GM12878 (cell line): ENCODE results near the gene PROSER3. TPM values are rescaled to one million over a fixed set of nuclear protein-coding genes. Genes with fewer than 3 reads are reported as not detected.

Experiments used
- ASH2L ChIP-seq: fragments of 300-600, 200-600 bp; sonication (generic); IDR thresholded peaks from 2 replicates; pipeline ENCODE4 v1.6.1; 2017; ENCODE audit warnings: low read depth, mild to moderate bottlenecking, borderline replicate concordance
- BACH1 ChIP-seq: fragments of 450-650 bp; IDR thresholded peaks from 2 replicates; pipeline ENCODE4 v1.6.1; 2017; ENCODE audit warnings: mild to moderate bottlenecking, borderline replicate concordance
- GATAD2B ChIP-seq: fragments of 450-650 bp; conservative IDR thresholded peaks from 2 replicates; pipeline ENCODE4 v1.6.1; 2017; ENCODE audit warnings: low read depth, mild to moderate bottlenecking, moderate library complexity
- HCFC1 ChIP-seq: fragments of 150-350 bp; IDR thresholded peaks from 2 replicates; pipeline ENCODE4 v1.6.1; 2014; ENCODE audit warnings: low read length
- HDAC2 ChIP-seq: fragments of 200-600 bp; sonication (generic); IDR thresholded peaks from 2 replicates; pipeline ENCODE4 v1.6.1; 2017
- IKZF2 ChIP-seq, 2 experiments: fragments of 450-650 bp; IDR thresholded peaks; 2 replicates each; pipeline ENCODE4 v1.6.1; 2017; ENCODE audit warnings: mild to moderate bottlenecking in 2 of 2, moderate library complexity in 2 of 2
- NR2C2 ChIP-seq: IDR thresholded peaks from 2 replicates; pipeline ENCODE4 v1.6.1; 2011; ENCODE audit warnings: borderline replicate concordance, low read depth; ENCODE audit not compliant: control insufficient read depth, insufficient read length
- RAD51 ChIP-seq: fragments of 450-650 bp; IDR thresholded peaks from 2 replicates; pipeline ENCODE4 v1.6.1; 2016; ENCODE audit warnings: moderate library complexity, mild to moderate bottlenecking, inconsistent platforms
- RBBP5 ChIP-seq: fragments of 200-600 bp; sonication (generic); conservative IDR thresholded peaks from 2 replicates; pipeline ENCODE4 v1.6.1; 2016
- SREBF2 ChIP-seq: IDR thresholded peaks from 2 replicates; pipeline ENCODE4 v1.6.1; 2012; ENCODE audit warnings: mild to moderate bottlenecking, low read length
- STAT1 ChIP-seq: fragments of 450-650 bp; conservative IDR thresholded peaks from 2 replicates; pipeline ENCODE4 v1.6.1; 2014; ENCODE audit warnings: antibody characterized with exemption, mild to moderate bottlenecking
- STAT3 ChIP-seq: IDR thresholded peaks from 2 replicates; pipeline ENCODE4 v1.6.1; 2011; ENCODE audit warnings: low read depth, low read length, improper control_type of control experiment
- WRNIP1 ChIP-seq: IDR thresholded peaks from 2 replicates; pipeline ENCODE4 v1.6.1; 2011; ENCODE audit warnings: low read depth, low read length, improper control_type of control experiment, borderline replicate concordance
- YBX1 ChIP-seq: fragments of 450-650 bp; IDR thresholded peaks from 2 replicates; pipeline ENCODE4 v1.6.1; 2016; ENCODE audit warnings: antibody characterized with exemption
- polyA plus RNA-seq, 11 experiments: library from polyadenylated mRNA; depleted of rRNA in 4 of 11; unstranded in 6 of 11; stranded (reverse) in 5 of 11; fragments of >200 nt; fragmentation: Nextera tagmentation in 4 of 11; fragmentation: Illumina TruSeq in 1 of 11; extraction: Ambion mirVana in 4 of 11; extraction: Trizol in 1 of 11; gene quantifications; 1 replicate in 1 of 11; 2 replicates in 10 of 11; pipeline versions ENCODE4 v1.2.1 to v1.2.3, GENCODE V29; 2011 to 2016; ENCODE audit warnings: inconsistent platforms in 2 of 11, missing spikeins in 2 of 11, low read depth in 1 of 11
- total RNA-seq, 4 experiments: library from RNA; depleted of rRNA in 3 of 4; stranded (reverse); fragments of >200 nt in 3 of 4; fragmentation: Illumina TruSeq in 1 of 4; extraction: Trizol in 1 of 4; gene quantifications; 2 replicates each; pipeline versions ENCODE4 v1.2.1 to v1.2.3, GENCODE V29; 2013 to 2021
- TF ChIP-seq, protein P1 (sequence below): IDR thresholded peaks from 2 replicates; pipeline ENCODE4 v1.6.1; 2011; ENCODE audit warnings: low read depth, low read length, improper control_type of control experiment, borderline replicate concordance
- TF ChIP-seq, protein P2 (sequence below): fragments of 450-650 bp; IDR thresholded peaks from 2 replicates; pipeline ENCODE4 v1.6.1; 2017; ENCODE audit warnings: low read depth, mild to moderate bottlenecking, moderate library complexity
- TF ChIP-seq, protein P3 (sequence below): fragments of 450-650 bp; IDR thresholded peaks from 2 replicates; pipeline ENCODE4 v1.6.1; 2014; ENCODE audit warnings: mild to moderate bottlenecking
- TF ChIP-seq, protein P4 (sequence below): fragments of 450-650 bp; IDR thresholded peaks from 2 replicates; pipeline ENCODE4 v1.6.1; 2016; ENCODE audit warnings: mild to moderate bottlenecking
- TF ChIP-seq, protein P5 (sequence below): fragments of 450-650 bp; IDR thresholded peaks from 2 replicates; pipeline ENCODE4 v1.6.1; 2017; ENCODE audit warnings: mild to moderate bottlenecking, low read depth, inconsistent platforms; ENCODE audit not compliant: poor library complexity, severe bottlenecking
- TF ChIP-seq, protein P6 (sequence below): IDR thresholded peaks from 2 replicates; pipeline ENCODE4 v1.6.1; 2012; ENCODE audit warnings: low read depth, low read length, improper control_type of control experiment

Gene PROSER3
- total and polyA plus RNA-seq, 10 of the 15 experiments (the other 5 are each of a cell fraction or from before 2014, with no cell fraction given): 0.85 to 25.1 (median 9.6) TPM

DNA sequence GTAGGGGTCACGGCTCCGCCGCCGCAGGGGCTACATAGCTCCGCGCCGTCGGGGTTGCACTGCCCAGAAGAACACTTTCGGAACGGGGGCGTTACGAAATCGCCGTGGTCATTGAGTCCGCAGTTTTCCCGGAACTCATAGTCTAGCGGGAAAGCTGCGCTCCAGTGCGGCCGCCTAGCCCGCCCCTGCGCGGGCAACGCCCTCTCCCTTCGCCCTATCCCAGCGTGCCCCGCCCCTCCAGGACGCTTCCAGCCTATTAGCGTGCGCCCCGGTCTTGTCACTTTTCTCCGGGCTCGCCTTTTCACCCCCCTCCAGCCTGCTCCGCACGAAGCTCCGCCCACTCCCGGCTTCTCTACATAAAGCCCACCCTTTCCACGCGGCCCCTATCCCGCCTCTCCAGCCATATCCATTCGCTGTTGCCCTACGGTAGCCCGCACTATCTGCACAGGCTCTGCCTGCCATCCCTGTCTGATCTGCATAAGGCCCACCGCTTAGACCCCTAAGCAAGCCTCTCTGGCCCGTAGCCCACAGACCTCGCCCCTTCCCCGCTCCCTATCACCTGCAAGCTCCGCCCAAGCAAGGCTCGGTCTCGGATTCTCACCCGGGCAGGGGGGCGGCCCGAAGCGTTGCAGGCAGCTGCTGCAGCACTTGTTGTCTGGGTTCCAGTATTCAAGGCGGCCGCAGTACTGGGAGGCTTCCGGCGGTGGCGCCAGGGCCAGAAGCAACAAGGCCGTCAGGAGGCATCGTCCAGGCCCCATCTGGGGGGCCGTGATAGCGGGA, 17.4 kb upstream of the PROSER3 start (continued):
- TF ChIP-seq, protein P1, sequence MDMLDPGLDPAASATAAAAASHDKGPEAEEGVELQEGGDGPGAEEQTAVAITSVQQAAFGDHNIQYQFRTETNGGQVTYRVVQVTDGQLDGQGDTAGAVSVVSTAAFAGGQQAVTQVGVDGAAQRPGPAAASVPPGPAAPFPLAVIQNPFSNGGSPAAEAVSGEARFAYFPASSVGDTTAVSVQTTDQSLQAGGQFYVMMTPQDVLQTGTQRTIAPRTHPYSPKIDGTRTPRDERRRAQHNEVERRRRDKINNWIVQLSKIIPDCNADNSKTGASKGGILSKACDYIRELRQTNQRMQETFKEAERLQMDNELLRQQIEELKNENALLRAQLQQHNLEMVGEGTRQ: no peak
- no peak for TF ChIP-seq NR2C2
- TF ChIP-seq, protein P2, sequence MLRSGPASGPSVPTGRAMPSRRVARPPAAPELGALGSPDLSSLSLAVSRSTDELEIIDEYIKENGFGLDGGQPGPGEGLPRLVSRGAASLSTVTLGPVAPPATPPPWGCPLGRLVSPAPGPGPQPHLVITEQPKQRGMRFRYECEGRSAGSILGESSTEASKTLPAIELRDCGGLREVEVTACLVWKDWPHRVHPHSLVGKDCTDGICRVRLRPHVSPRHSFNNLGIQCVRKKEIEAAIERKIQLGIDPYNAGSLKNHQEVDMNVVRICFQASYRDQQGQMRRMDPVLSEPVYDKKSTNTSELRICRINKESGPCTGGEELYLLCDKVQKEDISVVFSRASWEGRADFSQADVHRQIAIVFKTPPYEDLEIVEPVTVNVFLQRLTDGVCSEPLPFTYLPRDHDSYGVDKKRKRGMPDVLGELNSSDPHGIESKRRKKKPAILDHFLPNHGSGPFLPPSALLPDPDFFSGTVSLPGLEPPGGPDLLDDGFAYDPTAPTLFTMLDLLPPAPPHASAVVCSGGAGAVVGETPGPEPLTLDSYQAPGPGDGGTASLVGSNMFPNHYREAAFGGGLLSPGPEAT: peak; percentile 70
- no peak for TF ChIP-seq WRNIP1
- TF ChIP-seq, protein P3, sequence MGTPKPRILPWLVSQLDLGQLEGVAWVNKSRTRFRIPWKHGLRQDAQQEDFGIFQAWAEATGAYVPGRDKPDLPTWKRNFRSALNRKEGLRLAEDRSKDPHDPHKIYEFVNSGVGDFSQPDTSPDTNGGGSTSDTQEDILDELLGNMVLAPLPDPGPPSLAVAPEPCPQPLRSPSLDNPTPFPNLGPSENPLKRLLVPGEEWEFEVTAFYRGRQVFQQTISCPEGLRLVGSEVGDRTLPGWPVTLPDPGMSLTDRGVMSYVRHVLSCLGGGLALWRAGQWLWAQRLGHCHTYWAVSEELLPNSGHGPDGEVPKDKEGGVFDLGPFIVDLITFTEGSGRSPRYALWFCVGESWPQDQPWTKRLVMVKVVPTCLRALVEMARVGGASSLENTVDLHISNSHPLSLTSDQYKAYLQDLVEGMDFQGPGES: peak; percentile 7; the same call in 1 of the 2 replicates
- TF ChIP-seq, protein P4, sequence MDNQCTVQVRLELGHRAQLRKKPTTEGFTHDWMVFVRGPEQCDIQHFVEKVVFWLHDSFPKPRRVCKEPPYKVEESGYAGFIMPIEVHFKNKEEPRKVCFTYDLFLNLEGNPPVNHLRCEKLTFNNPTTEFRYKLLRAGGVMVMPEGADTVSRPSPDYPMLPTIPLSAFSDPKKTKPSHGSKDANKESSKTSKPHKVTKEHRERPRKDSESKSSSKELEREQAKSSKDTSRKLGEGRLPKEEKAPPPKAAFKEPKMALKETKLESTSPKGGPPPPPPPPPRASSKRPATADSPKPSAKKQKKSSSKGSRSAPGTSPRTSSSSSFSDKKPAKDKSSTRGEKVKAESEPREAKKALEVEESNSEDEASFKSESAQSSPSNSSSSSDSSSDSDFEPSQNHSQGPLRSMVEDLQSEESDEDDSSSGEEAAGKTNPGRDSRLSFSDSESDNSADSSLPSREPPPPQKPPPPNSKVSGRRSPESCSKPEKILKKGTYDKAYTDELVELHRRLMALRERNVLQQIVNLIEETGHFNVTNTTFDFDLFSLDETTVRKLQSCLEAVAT: no peak; the same call in 1 of the 2 replicates
- TF ChIP-seq IKZF2 (IDR thresholded peaks at IDR 0.05): peak in 1 of 2 experiments; percentile 17; a peak in 2 of 4 replicates
- no peak for TF ChIP-seq YBX1
- TF ChIP-seq BACH1: peak; percentile 69
- no peak for TF ChIP-seq STAT3
- TF ChIP-seq STAT1: 0 out of 2 replicates have a peak, but pooled peaks have one; percentile 29
- TF ChIP-seq SREBF2: no peak
- TF ChIP-seq HCFC1: no peak
- no peak for TF ChIP-seq HDAC2
- TF ChIP-seq, protein P5, sequence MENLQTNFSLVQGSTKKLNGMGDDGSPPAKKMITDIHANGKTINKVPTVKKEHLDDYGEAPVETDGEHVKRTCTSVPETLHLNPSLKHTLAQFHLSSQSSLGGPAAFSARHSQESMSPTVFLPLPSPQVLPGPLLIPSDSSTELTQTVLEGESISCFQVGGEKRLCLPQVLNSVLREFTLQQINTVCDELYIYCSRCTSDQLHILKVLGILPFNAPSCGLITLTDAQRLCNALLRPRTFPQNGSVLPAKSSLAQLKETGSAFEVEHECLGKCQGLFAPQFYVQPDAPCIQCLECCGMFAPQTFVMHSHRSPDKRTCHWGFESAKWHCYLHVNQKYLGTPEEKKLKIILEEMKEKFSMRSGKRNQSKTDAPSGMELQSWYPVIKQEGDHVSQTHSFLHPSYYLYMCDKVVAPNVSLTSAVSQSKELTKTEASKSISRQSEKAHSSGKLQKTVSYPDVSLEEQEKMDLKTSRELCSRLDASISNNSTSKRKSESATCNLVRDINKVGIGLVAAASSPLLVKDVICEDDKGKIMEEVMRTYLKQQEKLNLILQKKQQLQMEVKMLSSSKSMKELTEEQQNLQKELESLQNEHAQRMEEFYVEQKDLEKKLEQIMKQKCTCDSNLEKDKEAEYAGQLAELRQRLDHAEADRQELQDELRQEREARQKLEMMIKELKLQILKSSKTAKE: no peak
- TF ChIP-seq GATAD2B: peak; percentile 44
- TF ChIP-seq RAD51: no peak
- no peak for TF ChIP-seq ASH2L
- TF ChIP-seq RBBP5: no peak
- TF ChIP-seq, protein P6, sequence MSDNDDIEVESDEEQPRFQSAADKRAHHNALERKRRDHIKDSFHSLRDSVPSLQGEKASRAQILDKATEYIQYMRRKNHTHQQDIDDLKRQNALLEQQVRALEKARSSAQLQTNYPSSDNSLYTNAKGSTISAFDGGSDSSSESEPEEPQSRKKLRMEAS: 0 out of 2 replicates have a peak, but pooled peaks have one; percentile 3
